ENCODE results near the gene MARK4. TPM values are rescaled to one million over a fixed set of nuclear protein-coding genes. Genes with fewer than 3 reads are reported as not detected.

Gene MARK4
- total and polyA plus RNA-seq, 4 donors = 3.5 to 11.1 (median 6.1) TPM

GRCh38 chr19:45321848-45322247 is 70.8 kb downstream of the MARK4 start:
- Histone ChIP-seq H3K27me3 (ENCODE audit: control insufficient read depth in 4 of 4, insufficient read depth in 4 of 4, low read length in 3 of 4) (peaks cover 0 to 3% (median 0%) of the 10 kb centered on the region in 4 donors), H3K4me1 (ENCODE audit: control insufficient read depth in 4 of 4, insufficient read depth in 4 of 4, low read length in 3 of 4) (peaks cover 2 to 12% (median 10%) of the 10 kb centered on the region in 4 donors), H3K27ac (ENCODE audit: low read depth in 1 of 2, low read length in 2 of 2) (no peak overlapping the region), H3K36me3 (ENCODE audit: control insufficient read depth in 4 of 4, insufficient read depth in 3 of 4, low read depth in 1 of 4, low read length in 3 of 4) (no peaks in the 10 kb centered on the region), H3K9me3 (ENCODE audit: control insufficient read depth in 4 of 4, low read length in 3 of 4) (no peaks in the 10 kb centered on the region), H3K9ac (ENCODE audit: low read depth in 1 of 2, low read length in 2 of 2) (no peak overlapping the region), H3K4me3 (ENCODE audit: low read depth in 1 of 3, low read length in 3 of 3) (no peak overlapping the region)
- TF ChIP-seq, protein P1, sequence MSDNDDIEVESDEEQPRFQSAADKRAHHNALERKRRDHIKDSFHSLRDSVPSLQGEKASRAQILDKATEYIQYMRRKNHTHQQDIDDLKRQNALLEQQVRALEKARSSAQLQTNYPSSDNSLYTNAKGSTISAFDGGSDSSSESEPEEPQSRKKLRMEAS (IDR thresholded peaks at IDR 0.05) = no peak
- TF ChIP-seq JUND (IDR thresholded peaks at IDR 0.05) (no peak), TAF1 (conservative IDR thresholded peaks at IDR 0.05) (no peak), RXRA (IDR thresholded peaks at IDR 0.05) (no peak), REST (IDR thresholded peaks at IDR 0.05) (no peak), FOXA1 (IDR thresholded peaks at IDR 0.05) (no peak), EGR1 (IDR thresholded peaks at IDR 0.05; ENCODE audit: low read depth in 2 of 2) (no peak), HNF4G (IDR thresholded peaks at IDR 0.05) (no peak), FOXA2 (IDR thresholded peaks at IDR 0.05) (no peak), YY1 (IDR thresholded peaks at IDR 0.05) (no peak), SP1 (IDR thresholded peaks at IDR 0.05) (no peak), GABPA (IDR thresholded peaks at IDR 0.05 in 1 of 2, conservative IDR thresholded peaks at IDR 0.05 in 1 of 2) (no peak), HNF4A (conservative IDR thresholded peaks at IDR 0.05) (no peak)
- TF ChIP-seq, protein P2, sequence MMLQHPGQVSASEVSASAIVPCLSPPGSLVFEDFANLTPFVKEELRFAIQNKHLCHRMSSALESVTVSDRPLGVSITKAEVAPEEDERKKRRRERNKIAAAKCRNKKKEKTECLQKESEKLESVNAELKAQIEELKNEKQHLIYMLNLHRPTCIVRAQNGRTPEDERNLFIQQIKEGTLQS (IDR thresholded peaks at IDR 0.05) = no peak
- TF ChIP-seq, protein P3, sequence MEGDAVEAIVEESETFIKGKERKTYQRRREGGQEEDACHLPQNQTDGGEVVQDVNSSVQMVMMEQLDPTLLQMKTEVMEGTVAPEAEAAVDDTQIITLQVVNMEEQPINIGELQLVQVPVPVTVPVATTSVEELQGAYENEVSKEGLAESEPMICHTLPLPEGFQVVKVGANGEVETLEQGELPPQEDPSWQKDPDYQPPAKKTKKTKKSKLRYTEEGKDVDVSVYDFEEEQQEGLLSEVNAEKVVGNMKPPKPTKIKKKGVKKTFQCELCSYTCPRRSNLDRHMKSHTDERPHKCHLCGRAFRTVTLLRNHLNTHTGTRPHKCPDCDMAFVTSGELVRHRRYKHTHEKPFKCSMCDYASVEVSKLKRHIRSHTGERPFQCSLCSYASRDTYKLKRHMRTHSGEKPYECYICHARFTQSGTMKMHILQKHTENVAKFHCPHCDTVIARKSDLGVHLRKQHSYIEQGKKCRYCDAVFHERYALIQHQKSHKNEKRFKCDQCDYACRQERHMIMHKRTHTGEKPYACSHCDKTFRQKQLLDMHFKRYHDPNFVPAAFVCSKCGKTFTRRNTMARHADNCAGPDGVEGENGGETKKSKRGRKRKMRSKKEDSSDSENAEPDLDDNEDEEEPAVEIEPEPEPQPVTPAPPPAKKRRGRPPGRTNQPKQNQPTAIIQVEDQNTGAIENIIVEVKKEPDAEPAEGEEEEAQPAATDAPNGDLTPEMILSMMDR (IDR thresholded peaks at IDR 0.05; ENCODE audit: low read depth, low read length, missing input control) = no peak
- TF ChIP-seq, protein P4, sequence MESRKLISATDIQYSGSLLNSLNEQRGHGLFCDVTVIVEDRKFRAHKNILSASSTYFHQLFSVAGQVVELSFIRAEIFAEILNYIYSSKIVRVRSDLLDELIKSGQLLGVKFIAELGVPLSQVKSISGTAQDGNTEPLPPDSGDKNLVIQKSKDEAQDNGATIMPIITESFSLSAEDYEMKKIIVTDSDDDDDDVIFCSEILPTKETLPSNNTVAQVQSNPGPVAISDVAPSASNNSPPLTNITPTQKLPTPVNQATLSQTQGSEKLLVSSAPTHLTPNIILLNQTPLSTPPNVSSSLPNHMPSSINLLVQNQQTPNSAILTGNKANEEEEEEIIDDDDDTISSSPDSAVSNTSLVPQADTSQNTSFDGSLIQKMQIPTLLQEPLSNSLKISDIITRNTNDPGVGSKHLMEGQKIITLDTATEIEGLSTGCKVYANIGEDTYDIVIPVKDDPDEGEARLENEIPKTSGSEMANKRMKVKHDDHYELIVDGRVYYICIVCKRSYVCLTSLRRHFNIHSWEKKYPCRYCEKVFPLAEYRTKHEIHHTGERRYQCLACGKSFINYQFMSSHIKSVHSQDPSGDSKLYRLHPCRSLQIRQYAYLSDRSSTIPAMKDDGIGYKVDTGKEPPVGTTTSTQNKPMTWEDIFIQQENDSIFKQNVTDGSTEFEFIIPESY (IDR thresholded peaks at IDR 0.05) = no peak
- DNase-seq (ENCODE audit: low spot score) = no peak
- WGBS = 84% methylated on average over 7 of the region's 7 CpGs

DNA sequence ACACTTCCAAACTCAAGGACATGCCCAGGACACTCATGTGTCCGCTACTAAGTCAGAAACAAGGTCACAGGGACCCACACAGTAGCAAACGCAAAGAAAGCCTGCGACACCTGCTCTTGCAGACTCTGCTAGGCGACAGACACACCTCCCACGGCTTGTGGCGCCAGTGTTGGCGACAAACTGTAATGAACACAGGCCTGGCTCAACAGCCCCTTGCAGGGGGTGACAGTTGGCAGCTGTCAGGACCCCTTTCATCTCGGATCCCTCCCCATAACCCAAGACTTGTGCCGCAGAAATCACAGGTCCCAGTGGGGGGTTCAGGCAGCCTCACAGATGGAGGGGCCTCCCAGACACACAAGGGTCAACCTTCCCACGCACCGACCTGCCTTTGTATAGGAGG is 71.2 kb downstream of the MARK4 start:
- 77% methylated on average over 11 of the region's 11 CpGs for WGBS
- H3K27me3 ChIP-seq (ENCODE audit: control insufficient read depth in 4 of 4, insufficient read depth in 4 of 4, low read length in 3 of 4) = peaks cover 0 to 3% (median 0%) of the 10 kb centered on the region in 4 donors
- DNase-seq (ENCODE audit: low spot score) = no peak

More for the DNA sequence above, 71.2 kb downstream of the MARK4 start:
- H3K9ac ChIP-seq (ENCODE audit: low read depth in 1 of 2, low read length in 2 of 2) = no peak overlapping the region
- no peak overlapping the region for H3K4me3 ChIP-seq (ENCODE audit: low read depth in 1 of 3, low read length in 3 of 3)
- peaks cover 2 to 12% (median 10%) of the 10 kb centered on the region in 4 donors for H3K4me1 ChIP-seq (ENCODE audit: control insufficient read depth in 4 of 4, insufficient read depth in 4 of 4, low read length in 3 of 4)
- no peaks in the 10 kb centered on the region for H3K36me3 ChIP-seq (ENCODE audit: control insufficient read depth in 4 of 4, insufficient read depth in 3 of 4, low read depth in 1 of 4, low read length in 3 of 4)
- no peaks in the 10 kb centered on the region for H3K9me3 ChIP-seq (ENCODE audit: control insufficient read depth in 4 of 4, low read length in 3 of 4)
- TF ChIP-seq TAF1 (conservative IDR thresholded peaks at IDR 0.05) (no peak), RXRA (IDR thresholded peaks at IDR 0.05) (no peak), RAD21 (IDR thresholded peaks at IDR 0.05) (no peak), HNF4G (IDR thresholded peaks at IDR 0.05) (no peak), JUND (IDR thresholded peaks at IDR 0.05) (no peak), FOXA1 (IDR thresholded peaks at IDR 0.05) (no peak)
- TF ChIP-seq, protein P3 (IDR thresholded peaks at IDR 0.05; ENCODE audit: low read depth, low read length, missing input control) = no peak
- H3K27ac ChIP-seq (ENCODE audit: low read depth in 1 of 2, low read length in 2 of 2) = no peak overlapping the region

Data from liver (tissue), 9 donors.